HG03175 (cell line): ENCODE results near the gene OR2L5.

Source experiments
- ATAC-seq: cut with Tn5 transposase; IDR thresholded peaks from one replicate; pipeline ENCODE4 v1.9.1; 2021; ENCODE audit warnings: mild to moderate bottlenecking, moderate library complexity; ENCODE audit not compliant: unreplicated experiment

The OR2L5 gene, protein sequence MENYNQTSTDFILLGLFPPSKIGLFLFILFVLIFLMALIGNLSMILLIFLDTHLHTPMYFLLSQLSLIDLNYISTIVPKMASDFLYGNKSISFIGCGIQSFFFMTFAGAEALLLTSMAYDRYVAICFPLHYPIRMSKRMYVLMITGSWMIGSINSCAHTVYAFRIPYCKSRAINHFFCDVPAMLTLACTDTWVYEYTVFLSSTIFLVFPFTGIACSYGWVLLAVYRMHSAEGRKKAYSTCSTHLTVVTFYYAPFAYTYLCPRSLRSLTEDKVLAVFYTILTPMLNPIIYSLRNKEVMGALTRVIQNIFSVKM

GRCh38 chr1:248013229-248013710, at the start of gene OR2L5:
Gene OR2L5, plus strand, starts transcription at chr1:248013660. Its CDS starts 8,288 bp downstream, at chr1:248021948.
- no peak for ATAC-seq

GRCh38 chr1:247964933-247965332, 48.5 kb upstream of the OR2L5 start, which contains the start of gene OR2AK2:
Gene OR2AK2, plus strand, starts transcription at chr1:247965233. Its CDS starts 144 bp downstream, at chr1:247965377.
- no peak for ATAC-seq

DNA sequence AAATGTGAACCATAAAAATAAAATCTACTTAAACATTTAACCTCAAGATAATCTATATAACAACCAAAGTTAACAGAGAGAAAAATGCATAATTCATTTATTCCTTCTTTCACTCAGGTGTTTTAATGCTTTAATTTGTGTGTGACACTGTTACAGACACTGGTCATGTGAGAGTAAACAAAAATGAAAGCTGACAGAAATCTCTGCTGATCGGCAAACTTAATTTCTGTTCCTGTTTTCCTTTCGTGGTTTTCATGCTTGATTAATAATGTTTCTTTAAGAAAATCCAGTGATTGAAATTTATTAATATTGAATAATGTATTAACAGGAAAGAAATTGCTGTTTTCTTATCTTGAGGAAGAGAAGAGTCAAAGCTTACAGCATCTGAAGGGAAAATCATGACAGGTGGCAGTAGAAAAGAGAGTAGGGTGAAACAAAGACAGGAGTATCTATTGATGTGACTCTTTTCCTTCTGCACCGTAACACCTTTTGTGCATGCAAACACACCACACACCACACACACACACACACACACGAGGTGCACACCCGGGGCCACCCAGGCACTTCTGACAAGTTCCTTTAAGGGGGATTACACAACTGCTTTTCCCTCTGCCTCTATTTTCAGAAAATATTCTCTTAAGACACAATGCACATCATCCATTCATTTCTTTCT, 46.8 kb upstream of the OR2L5 start:
- ATAC-seq = peak; percentile 85

DNA sequence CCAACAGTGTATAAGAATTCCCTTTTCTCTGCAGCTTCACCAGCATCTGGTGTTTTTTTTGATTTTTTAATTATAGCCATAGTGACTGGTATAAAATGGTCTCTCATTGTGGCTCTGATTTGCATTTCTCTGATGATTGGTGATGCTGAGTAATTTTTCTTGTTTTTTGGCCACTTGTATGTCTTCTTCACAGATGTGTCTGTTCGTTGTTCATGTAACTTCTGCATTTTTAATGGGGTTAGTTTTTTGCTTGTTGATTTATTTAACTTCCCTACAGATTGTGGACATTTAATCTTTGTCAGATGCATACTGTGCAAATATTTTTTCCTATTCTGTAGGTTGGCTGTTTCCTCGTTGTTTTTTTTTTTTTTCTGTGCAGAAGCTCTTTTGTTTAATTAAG, 20.5 kb upstream of the OR2L5 start:
- no peak for ATAC-seq

GRCh38 chr1:247998811-247999210, 14.6 kb upstream of the OR2L5 start:
- ATAC-seq = no peak

GRCh38 chr1:248000169-248000568, 13.3 kb upstream of the OR2L5 start:
- no peak for ATAC-seq

DNA sequence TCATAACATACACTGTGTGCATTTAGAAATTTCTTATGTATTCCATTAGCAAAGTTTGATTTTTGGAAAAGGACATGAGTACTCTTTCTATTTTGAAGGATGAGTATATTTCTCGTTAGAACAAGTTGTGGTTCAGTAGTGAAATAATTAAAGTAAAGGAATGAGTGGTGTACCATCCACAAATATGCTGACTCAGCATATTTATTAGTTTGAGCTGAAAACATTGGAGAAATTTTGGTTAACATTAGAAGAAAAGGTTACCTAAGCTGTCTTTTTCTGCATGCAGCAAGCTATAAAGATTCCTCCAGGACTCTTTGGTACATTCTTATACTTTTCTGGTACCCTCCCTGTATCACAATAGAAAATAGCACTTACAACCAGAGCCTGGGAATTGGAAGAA, 5.7 kb upstream of the OR2L5 start:
- no peak for ATAC-seq

- ATAC-seq = no peak
These were observed 3.8 kb upstream of the OR2L5 start for GRCh38 chr1:248009681-248010080.

- no peak for ATAC-seq
These were observed 2.3 kb downstream of the OR2L5 start for GRCh38 chr1:248015803-248016202.

DNA sequence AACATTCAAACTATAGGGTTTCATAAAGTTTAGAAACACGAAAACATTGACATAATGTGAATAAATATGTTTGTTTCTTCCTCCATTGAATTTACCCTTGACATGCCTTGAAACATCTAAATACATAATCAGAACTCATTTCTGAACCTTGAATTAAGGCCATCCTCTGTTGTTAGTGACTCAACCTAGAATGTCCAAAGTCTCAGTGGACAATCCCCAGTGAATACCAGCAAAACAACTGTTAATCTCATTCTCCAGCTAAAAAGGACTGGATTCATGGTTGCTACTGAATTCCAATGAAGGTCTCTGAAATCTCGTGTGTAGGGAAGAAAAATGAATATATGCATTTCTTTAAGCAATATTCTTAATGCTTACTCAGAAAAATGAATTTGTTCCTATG, 16.3 kb downstream of the OR2L5 start, which contains the start of gene OR2L2:
TSS of gene OR2L2 (plus strand) at position 301 of the 400 bp plus-strand sequence. CDS start 8,198 bp downstream, outside the sequence.
- ATAC-seq = no peak

GRCh38 chr1:248045209-248045608, 31.7 kb downstream of the OR2L5 start:
- ATAC-seq = no peak

- no peak for ATAC-seq
These were observed 33.1 kb downstream of the OR2L5 start, which contains the start of gene OR2L3 for GRCh38 chr1:248046536-248046935. Gene OR2L3, plus strand, starts transcription at chr1:248046836. Its CDS starts 13,846 bp downstream, at chr1:248060682.

GRCh38 chr1:248047008-248047407, 33.5 kb downstream of the OR2L5 start:
- ATAC-seq = no peak

- ATAC-seq = no peak
These were observed 41.2 kb downstream of the OR2L5 start for GRCh38 chr1:248054671-248055070.

DNA sequence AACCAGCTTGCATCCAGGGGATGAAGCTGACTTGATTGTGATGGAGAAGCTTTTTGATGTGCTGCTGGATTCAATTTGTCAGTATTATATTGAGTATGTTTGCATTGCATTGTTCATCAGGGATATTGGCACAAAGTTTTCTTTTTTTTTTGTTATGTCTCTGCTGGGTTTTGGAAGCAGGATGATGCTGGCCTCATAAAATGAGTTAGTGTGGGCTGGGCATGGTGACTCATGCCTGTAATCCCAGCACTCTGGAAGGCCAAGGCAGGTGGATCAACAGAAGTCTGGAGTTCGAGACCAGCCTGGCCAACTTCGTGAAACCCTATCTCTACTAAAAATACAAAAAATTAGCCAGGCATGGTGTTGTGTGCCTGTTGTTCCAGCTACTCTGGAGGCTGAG, 41.8 kb downstream of the OR2L5 start:
- ATAC-seq = no peak

DNA sequence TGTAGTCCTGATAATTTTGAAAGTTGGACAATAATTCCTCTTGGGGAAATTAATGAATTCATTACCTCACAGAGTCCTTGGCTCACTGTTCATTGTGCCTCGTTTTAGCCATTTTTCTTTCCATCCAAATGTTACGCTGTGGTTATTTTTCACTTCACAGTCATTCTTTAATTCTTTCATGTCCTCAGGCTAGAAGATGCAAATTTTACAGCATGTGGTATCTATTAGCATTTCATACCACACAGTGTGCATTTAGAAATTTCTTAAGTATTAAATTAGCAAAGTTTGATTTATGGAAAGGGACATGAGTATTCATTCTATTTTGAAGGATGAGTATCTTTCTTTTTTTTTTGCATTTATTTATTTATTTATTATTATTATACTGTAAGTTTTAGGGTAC, 51.6 kb downstream of the OR2L5 start:
- ATAC-seq = no peak

DNA sequence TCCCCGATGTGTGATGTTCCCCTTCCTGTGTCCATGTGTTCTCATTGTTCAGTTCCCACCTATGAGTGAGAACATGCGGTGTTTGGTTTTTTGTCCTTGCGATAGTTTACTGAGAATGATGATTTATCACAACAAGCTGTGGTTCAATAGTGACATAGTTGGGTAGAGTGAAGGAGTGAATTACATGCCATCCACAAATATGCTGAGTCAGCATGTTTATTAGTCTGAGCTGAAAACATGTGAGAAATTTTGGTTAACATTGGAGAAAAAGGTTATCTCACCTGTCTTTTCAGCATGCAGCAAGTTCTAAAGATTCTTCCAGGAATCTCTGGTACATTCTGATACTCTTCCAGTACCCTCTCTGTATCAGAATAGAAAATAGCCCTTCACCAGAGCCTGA, 52.1 kb downstream of the OR2L5 start:
- no peak for ATAC-seq
